PC-3 (cell line): ENCODE data around the gene RAB12. TPM values are rescaled to one million over a fixed set of nuclear protein-coding genes. Genes with fewer than 3 reads are reported as not detected.
"Not testable (repeated sequence)": the region's sequence is repeated elsewhere in the genome, so short reads cannot be mapped to it uniquely, and the experiment has no call there.

ENCODE experiments used
- ATAC-seq: fragments of 200-7000 bp; cut with Tn5 transposase; 2 replicates; pipeline ENCODE4 v1.9.1; 2020; ENCODE audit warnings: mild to moderate bottlenecking, moderate library complexity
- BruUV-seq: library from RNA; stranded (reverse); fragments of 400-500 nt; replicated peaks from 2 replicates; lab custom pipeline; 2021; lab: Mats Ljungman, UMichigan
- CTCF ChIA-PET: fragments of 300-600 bp; sonication (Branson Sonifier 250); formaldehyde crosslinking; loops from one replicate; lab custom pipeline; 2022; ENCODE audit warnings: antibody characterized with exemption; lab: Charles Lee
- POLR2A ChIA-PET: fragments of 300-600 bp; sonication (Branson Sonifier 250); formaldehyde crosslinking; loops from one replicate; lab custom pipeline; 2022; ENCODE audit warnings: antibody characterized with exemption; ENCODE audit not compliant: unreplicated experiment; lab: Charles Lee
- DNase-seq: peaks from one replicate; pipeline ENCODE4 v3.0.0-alpha.2; 2015
- H2AFZ ChIP-seq: fragments of 300-600 bp; sonication (generic); 2 replicates; pipeline ENCODE4 v1.6.0; 2016; ENCODE audit warnings: antibody characterized with exemption, low read length
- H3F3A ChIP-seq: fragments of 300-600 bp; sonication (generic); one replicate; pipeline ENCODE4 v1.6.0; 2017; ENCODE audit warnings: antibody characterized with exemption, low read length, control low read depth, mild to moderate bottlenecking; ENCODE audit not compliant: unreplicated experiment
- H3K27ac ChIP-seq: fragments of 300-600 bp; sonication (generic); 2 replicates; pipeline ENCODE4 v1.5.1; 2016; ENCODE audit warnings: mild to moderate bottlenecking, low read length
- H3K27me3 ChIP-seq: fragments of 300-600 bp; sonication (generic); 2 replicates; pipeline ENCODE4 v1.6.1; 2016; ENCODE audit warnings: low read length, mixed read lengths
- H3K36me3 ChIP-seq: fragments of 300-600 bp; sonication (generic); 2 replicates; pipeline ENCODE4 v1.6.1; 2016; ENCODE audit warnings: low read depth, mixed run types, low read length, mixed read lengths
- H3K4me1 ChIP-seq: fragments of 300-600 bp; sonication (generic); 2 replicates; pipeline ENCODE4 v1.5.1; 2016; ENCODE audit warnings: low read length; ENCODE audit not compliant: insufficient read depth
- H3K4me2 ChIP-seq: fragments of 300-600 bp; sonication (generic); 2 replicates; pipeline ENCODE4 v1.6.0; 2016; ENCODE audit warnings: low read length
- H3K4me3 ChIP-seq: fragments of 300-600 bp; sonication (generic); 2 replicates; pipeline ENCODE4 v1.5.1; 2016; ENCODE audit warnings: mild to moderate bottlenecking, low read length, mixed read lengths
- H3K79me2 ChIP-seq: fragments of 300-600 bp; sonication (generic); 2 replicates; pipeline ENCODE4 v1.6.1; 2017; ENCODE audit warnings: low read length, mixed read lengths
- H3K9ac ChIP-seq: fragments of 300-600 bp; sonication (generic); 2 replicates; pipeline ENCODE4 v1.6.0; 2016; ENCODE audit warnings: mild to moderate bottlenecking, low read length
- H3K9me2 ChIP-seq: fragments of 300-600 bp; sonication (generic); replicated peaks from 2 replicates; pipeline ENCODE4 v1.6.1; 2016; ENCODE audit warnings: mixed run types, low read length, mixed read lengths
- H3K9me3 ChIP-seq: fragments of 300-600 bp; sonication (generic); 2 replicates; pipeline ENCODE4 v1.6.1; 2016; ENCODE audit warnings: low read length, mixed read lengths
- H4K20me1 ChIP-seq: fragments of 300-600 bp; sonication (generic); 2 replicates; pipeline ENCODE4 v1.6.1; 2016; ENCODE audit warnings: low read length, mixed read lengths
- EZH2 ChIP-seq: fragments of 300-600 bp; sonication (generic); IDR thresholded peaks from one replicate; pipeline ENCODE4 v1.6.1; 2017; ENCODE audit warnings: antibody characterized with exemption, mild to moderate bottlenecking, low read length; ENCODE audit not compliant: unreplicated experiment
- EZH2phosphoT487 ChIP-seq: fragments of 300-600 bp; sonication (generic); IDR thresholded peaks from 2 replicates; pipeline ENCODE4 v1.6.1; 2018; ENCODE audit warnings: mild to moderate bottlenecking, antibody characterized with exemption, low read length, borderline replicate concordance
- intact Hi-C: fragments of 100-400 bp; cut with micrococcal nuclease; formaldehyde crosslinking; loops from 2 replicates; pipeline ENCODE4 v1.9.0; 2023
- total RNA-seq: library from RNA; depleted of rRNA; stranded (reverse); fragments of >200 nt; gene quantifications from 2 replicates; pipeline ENCODE4 v1.2.3, GENCODE V29; 2014
- TF ChIP-seq, protein P1 (sequence below): fragments of 300-600 bp; sonication (generic); conservative IDR thresholded peaks from 2 replicates; pipeline ENCODE4 v1.5.1; 2017; ENCODE audit warnings: antibody characterized with exemption, low read depth, mild to moderate bottlenecking, low read length

Gene RAB12
- total RNA-seq, 1 experiment from 2014 or later: 50.9 TPM

DNA sequence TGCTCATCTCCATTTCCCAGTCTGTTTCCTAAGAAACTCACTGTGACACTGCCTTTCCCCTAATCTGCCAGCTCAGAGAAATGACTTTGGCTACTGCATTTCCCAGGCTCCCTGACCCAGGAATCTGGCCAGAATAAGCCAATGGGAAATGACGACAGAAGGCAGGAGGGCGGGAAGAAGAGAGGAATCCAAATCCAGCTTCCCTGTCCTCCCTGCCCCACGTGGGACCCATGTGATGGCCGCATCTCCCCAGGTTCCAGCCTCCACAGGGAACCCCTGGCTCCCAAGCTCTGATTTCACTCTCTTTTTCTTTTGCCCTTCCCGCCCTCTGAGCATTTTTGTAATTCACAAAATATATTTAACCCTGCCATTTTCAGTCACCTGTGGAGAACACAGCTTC is 37.8 kb upstream of the RAB12 start:
- Histone ChIP-seq H3F3A (no peaks in the 10 kb centered on the region), H2AFZ (no peak overlapping the region), H3K36me3 (no peaks in the 10 kb centered on the region), H3K79me2 (no peaks in the 10 kb centered on the region), H3K4me1 (no peaks in the 10 kb centered on the region), H4K20me1 (no peaks in the 10 kb centered on the region), H3K4me3 (no peak overlapping the region), H3K4me2 (no peak overlapping the region), H3K27me3 (peaks cover 13% of the 10 kb centered on the region; the same call in 1 of the 2 replicates), H3K27ac (no peak overlapping the region), H3K9ac (no peak overlapping the region), H3K9me3 (no peaks in the 10 kb centered on the region), H3K9me2 (no peaks in the 10 kb centered on the region)
- POLR2A ChIA-PET: no interaction called here
- no TSS peak for BruUV-seq
- TF ChIP-seq EZH2phosphoT487 (no peak), EZH2 (no peak)
- TF ChIP-seq, protein P1, sequence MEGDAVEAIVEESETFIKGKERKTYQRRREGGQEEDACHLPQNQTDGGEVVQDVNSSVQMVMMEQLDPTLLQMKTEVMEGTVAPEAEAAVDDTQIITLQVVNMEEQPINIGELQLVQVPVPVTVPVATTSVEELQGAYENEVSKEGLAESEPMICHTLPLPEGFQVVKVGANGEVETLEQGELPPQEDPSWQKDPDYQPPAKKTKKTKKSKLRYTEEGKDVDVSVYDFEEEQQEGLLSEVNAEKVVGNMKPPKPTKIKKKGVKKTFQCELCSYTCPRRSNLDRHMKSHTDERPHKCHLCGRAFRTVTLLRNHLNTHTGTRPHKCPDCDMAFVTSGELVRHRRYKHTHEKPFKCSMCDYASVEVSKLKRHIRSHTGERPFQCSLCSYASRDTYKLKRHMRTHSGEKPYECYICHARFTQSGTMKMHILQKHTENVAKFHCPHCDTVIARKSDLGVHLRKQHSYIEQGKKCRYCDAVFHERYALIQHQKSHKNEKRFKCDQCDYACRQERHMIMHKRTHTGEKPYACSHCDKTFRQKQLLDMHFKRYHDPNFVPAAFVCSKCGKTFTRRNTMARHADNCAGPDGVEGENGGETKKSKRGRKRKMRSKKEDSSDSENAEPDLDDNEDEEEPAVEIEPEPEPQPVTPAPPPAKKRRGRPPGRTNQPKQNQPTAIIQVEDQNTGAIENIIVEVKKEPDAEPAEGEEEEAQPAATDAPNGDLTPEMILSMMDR: no peak
- intact Hi-C loops: no loop called here
- no peak for DNase-seq
- CTCF ChIA-PET: no interaction called here
- no peak for ATAC-seq

DNA sequence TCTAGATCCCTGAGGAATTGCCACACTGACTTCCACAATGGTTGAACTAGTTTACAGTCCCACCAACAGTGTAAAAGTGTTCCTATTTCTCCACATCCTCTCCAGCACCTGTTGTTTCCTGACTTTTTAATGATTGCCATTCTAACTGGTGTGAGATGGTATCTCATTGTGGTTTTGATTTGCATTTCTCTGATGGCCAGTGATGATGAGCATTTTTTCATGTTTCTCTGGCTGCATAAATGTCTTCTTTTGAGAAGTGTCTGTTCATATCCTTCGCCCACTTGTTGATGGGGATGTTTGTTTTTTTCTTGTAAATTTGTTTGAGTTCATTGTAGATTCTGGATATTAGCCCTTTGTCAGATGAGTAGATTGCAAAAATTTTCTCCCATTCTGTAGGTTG is 35.5 kb upstream of the RAB12 start:
- H3K9ac ChIP-seq, intact Hi-C loops, H3K9me3 ChIP-seq, H3K9me2 ChIP-seq, H3K4me2 ChIP-seq, ATAC-seq, H3K79me2 ChIP-seq, H3K36me3 ChIP-seq, H3K27ac ChIP-seq, H3K4me3 ChIP-seq, H4K20me1 ChIP-seq, H3K4me1 ChIP-seq, BruUV-seq, POLR2A ChIA-PET, DNase-seq, H3K27me3 ChIP-seq, H3F3A ChIP-seq, H2AFZ ChIP-seq, CTCF ChIA-PET: not testable (repeated sequence)

DNA sequence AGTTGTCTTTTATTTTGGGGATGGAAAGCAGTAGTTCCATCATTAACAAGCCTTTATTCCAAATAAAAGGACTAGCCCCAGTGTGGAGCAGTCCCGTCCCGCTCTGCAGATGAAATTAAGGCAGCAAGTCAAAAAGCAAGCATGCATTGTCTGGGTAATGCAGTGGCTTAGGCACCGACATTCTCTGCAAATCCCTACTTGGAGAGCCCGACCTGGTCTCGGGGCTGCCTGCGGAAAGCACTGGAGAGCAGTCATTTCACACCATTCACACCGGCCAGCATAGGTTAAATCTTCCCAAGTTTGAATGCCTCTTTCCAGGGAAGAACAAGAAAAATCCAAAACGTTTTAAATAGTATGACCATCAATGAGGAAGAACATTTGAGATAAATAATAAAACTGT is 24.4 kb upstream of the RAB12 start:
- ATAC-seq (no peak), DNase-seq (no peak)
- intact Hi-C loops: no loop called here
- Histone ChIP-seq H3K27me3 (peaks cover 21% of the 10 kb centered on the region; the same call in 1 of the 2 replicates), H3K79me2 (no peaks in the 10 kb centered on the region), H4K20me1 (no peaks in the 10 kb centered on the region), H3K4me1 (no peaks in the 10 kb centered on the region), H3F3A (no peaks in the 10 kb centered on the region), H3K27ac (no peak overlapping the region), H3K9ac (no peak overlapping the region), H3K4me2 (no peak overlapping the region), H3K4me3 (no peak overlapping the region), H2AFZ (no peak overlapping the region), H3K9me3 (no peaks in the 10 kb centered on the region), H3K36me3 (no peaks in the 10 kb centered on the region), H3K9me2 (no peaks in the 10 kb centered on the region)
- ChIA-PET CTCF (no interaction called here), POLR2A (no interaction called here)
- TF ChIP-seq EZH2phosphoT487: no peak
- no peak for TF ChIP-seq EZH2
- TF ChIP-seq, protein P1: no peak
- BruUV-seq: no TSS peak
